Measurements from ENCODE around the gene GJB6. TPM values are rescaled to one million over a fixed set of nuclear protein-coding genes. Genes with fewer than 3 reads are reported as not detected.

Gene GJB6
- total RNA-seq, 2 experiments from 2014 or later = 19.8 to 26.0 TPM

- peak within 1 kb of the TSS; percentile 47 for H3K4me3 ChIP-seq (ENCODE audit: low read length)
- Mint-ChIP-seq H3K4me3 (peak within 1 kb of the TSS; percentile 79), H3K4me1 (ENCODE audit: low read depth) (peaks cover 25% of the 10 kb centered on the region), H3K36me3 (ENCODE audit: low read depth) (no peaks in the 10 kb centered on the region), H3K27ac (no peak within 1 kb of the TSS), H3K27me3 (peaks cover 56% of the 10 kb centered on the region), H3K9me3 (no peaks in the 10 kb centered on the region)
- H3K27me3 ChIP-seq (ENCODE audit: control insufficient read depth in 1 of 2, insufficient read depth in 2 of 2, low read length in 2 of 2) = peaks cover 47 to 66% of the 10 kb centered on the region in 2 experiments
- CTCF ChIA-PET = no interaction called here
- TF ChIP-seq CTCF (IDR thresholded peaks at IDR 0.05) = no peak
- H3K27ac ChIP-seq (ENCODE audit: low read depth in 1 of 2, low read length in 2 of 2) = no peak within 1 kb of the TSS
- DNase-seq = peak in 4 of 14 experiments; percentile 9 to 49 (median 38)
- POLR2A ChIA-PET = interaction anchor here (0.8 to 1.7 kb wide), 2 partner anchors 10 to 283 kb away, joined by 3 to 7 read pairs; no protein-coding TSS in a partner anchor
- ATAC-seq (ENCODE audit: poor library complexity) = peak; percentile 27
- peaks cover 28% of the 10 kb centered on the region for H3K4me1 ChIP-seq (ENCODE audit: insufficient read depth, low read length)
- intact Hi-C loops (cut with DNase I, micrococcal nuclease) = loop anchor here (5.0 to 10.0 kb wide), 4 partner anchors 512 to 735 kb away; partner anchors contain the start of gene IL17D (in 1 of the 2)
- H3K36me3 ChIP-seq (ENCODE audit: insufficient read depth, low read length) = no peaks in the 10 kb centered on the region
- H3K9me3 ChIP-seq (ENCODE audit: control insufficient read depth in 1 of 2, insufficient read depth in 1 of 2, low read length in 2 of 2) = peaks cover 0 to 17% of the 10 kb centered on the region in 2 experiments
These were observed 39.3 kb downstream of the GJB6 start, which contains the start of gene GJB2 for GRCh38 chr13:20192836-20193161. TSS of gene GJB2 (minus strand) at chr13:20192938. CDS start at chr13:20189581, 3,357 bp downstream.

GRCh38 chr13:20192158-20192835 lies 39.8 kb downstream of the GJB6 start:
- H3K4me3 ChIP-seq (ENCODE audit: low read length) = peak overlapping the region; percentile 44
- peak overlapping the region; percentile 75 for H3K4me3 Mint-ChIP-seq
- H3K4me1 Mint-ChIP-seq (ENCODE audit: low read depth) = peaks cover 25% of the 10 kb centered on the region
- ATAC-seq (ENCODE audit: poor library complexity) (no peak), DNase-seq (peak in 3 of 14 experiments; percentile 11 to 40 (median 38))
- no peak overlapping the region for H3K27ac ChIP-seq (ENCODE audit: low read depth in 1 of 2, low read length in 2 of 2)
- H3K27me3 ChIP-seq (ENCODE audit: control insufficient read depth in 1 of 2, insufficient read depth in 2 of 2, low read length in 2 of 2) = peaks cover 47 to 66% of the 10 kb centered on the region in 2 experiments
- H3K9me3 Mint-ChIP-seq = no peaks in the 10 kb centered on the region
- ChIA-PET POLR2A (interaction anchor here (0.8 to 1.7 kb wide), 2 partner anchors 9 to 284 kb away, joined by 3 to 7 read pairs; no protein-coding TSS in a partner anchor), CTCF (no interaction called here)
- peaks cover 28% of the 10 kb centered on the region for H3K4me1 ChIP-seq (ENCODE audit: insufficient read depth, low read length)
- peaks cover 56% of the 10 kb centered on the region for H3K27me3 Mint-ChIP-seq
- intact Hi-C loops (cut with DNase I, micrococcal nuclease) = loop anchor here (5.0 to 10.0 kb wide), 4 partner anchors 513 to 735 kb away; partner anchors contain the start of gene IL17D (in 1 of the 2)
- TF ChIP-seq CTCF (IDR thresholded peaks at IDR 0.05) = no peak
- no peak overlapping the region for H3K27ac Mint-ChIP-seq
- no peaks in the 10 kb centered on the region for H3K36me3 Mint-ChIP-seq (ENCODE audit: low read depth)
- H3K9me3 ChIP-seq (ENCODE audit: control insufficient read depth in 1 of 2, insufficient read depth in 1 of 2, low read length in 2 of 2) = peaks cover 0 to 17% of the 10 kb centered on the region in 2 experiments
- no peaks in the 10 kb centered on the region for H3K36me3 ChIP-seq (ENCODE audit: insufficient read depth, low read length)

- DNase-seq (peak in 1 of 14 experiments; percentile 27), ATAC-seq (ENCODE audit: poor library complexity) (peak; percentile 19)
- peaks cover 49% of the 10 kb centered on the region for H3K27me3 Mint-ChIP-seq
- ChIA-PET POLR2A (interaction anchor here (0.8 to 1.7 kb wide), 2 partner anchors 9 to 284 kb away, joined by 3 to 7 read pairs; no protein-coding TSS in a partner anchor), CTCF (interaction anchor here (1.3 kb wide), 1 partner anchor 10 kb away, joined by 3 read pairs; no protein-coding TSS in a partner anchor)
- H3K4me3 Mint-ChIP-seq = peak overlapping the region; percentile 75
- Histone ChIP-seq H3K9me3 (ENCODE audit: control insufficient read depth in 1 of 2, insufficient read depth in 1 of 2, low read length in 2 of 2) (peaks cover 0 to 17% of the 10 kb centered on the region in 2 experiments), H3K36me3 (ENCODE audit: insufficient read depth, low read length) (no peaks in the 10 kb centered on the region), H3K27ac (ENCODE audit: low read depth in 1 of 2, low read length in 2 of 2) (no peak overlapping the region), H3K4me3 (ENCODE audit: low read length) (peak overlapping the region; percentile 44), H3K27me3 (ENCODE audit: control insufficient read depth in 1 of 2, insufficient read depth in 2 of 2, low read length in 2 of 2) (peaks cover 41 to 59% of the 10 kb centered on the region in 2 experiments), H3K4me1 (ENCODE audit: insufficient read depth, low read length) (peaks cover 28% of the 10 kb centered on the region)
- H3K27ac Mint-ChIP-seq = no peak overlapping the region
- TF ChIP-seq CTCF (IDR thresholded peaks at IDR 0.05) = no peak
- no peaks in the 10 kb centered on the region for H3K36me3 Mint-ChIP-seq (ENCODE audit: low read depth)
- H3K9me3 Mint-ChIP-seq = no peaks in the 10 kb centered on the region
- peaks cover 20% of the 10 kb centered on the region for H3K4me1 Mint-ChIP-seq (ENCODE audit: low read depth)
- intact Hi-C loops (cut with DNase I, micrococcal nuclease) = loop anchor here (5.0 to 10.0 kb wide), 4 partner anchors 513 to 736 kb away; partner anchors contain the start of gene IL17D (in 1 of the 2)
These were observed 40.6 kb downstream of the GJB6 start for GRCh38 chr13:20191311-20192157.

All from CD4-positive, alpha-beta T cell (primary cell).